Aorta (tissue), 5 donors: ENCODE data around the gene TEKTIP1. TPM values are rescaled to one million over a fixed set of nuclear protein-coding genes. Genes with fewer than 3 reads are reported as not detected.

Experiments used
- ATAC-seq: fragments of 200-7000 bp; cut with Tn5 transposase; one replicate; pipeline ENCODE4 v1.9.1; 2022; ENCODE audit warnings: moderate library complexity; ENCODE audit not compliant: low FRiP score
- DNase-seq, 2 donors: peaks; one replicate each; pipeline ENCODE4 v3.0.0-alpha.2; 2020
- H3K27ac ChIP-seq, 2 donors: one replicate each; pipeline ENCODE4 v1.5.1; 2013; ENCODE audit warnings: low read length in 2 of 2, mild to moderate bottlenecking in 2 of 2, moderate library complexity in 2 of 2, control low read depth in 1 of 2, inconsistent platforms in 1 of 2, low read depth in 1 of 2
- H3K27me3 ChIP-seq, 2 donors: one replicate each; pipeline ENCODE4 v1.6.1; 2013; ENCODE audit warnings: control low read depth in 1 of 2, low read length in 1 of 2, mild to moderate bottlenecking in 1 of 2, moderate library complexity in 1 of 2; ENCODE audit not compliant: insufficient read depth in 2 of 2, control insufficient read depth in 1 of 2
- H3K36me3 ChIP-seq, 2 donors: one replicate each; pipeline ENCODE4 v1.6.1; 2013; ENCODE audit warnings: control low read depth in 1 of 2, low read length in 1 of 2, mild to moderate bottlenecking in 1 of 2; ENCODE audit not compliant: insufficient read depth in 2 of 2, control insufficient read depth in 1 of 2
- H3K4me1 ChIP-seq, 2 donors: one replicate each; pipeline ENCODE4 v1.6.1; 2013; ENCODE audit warnings: low read length in 2 of 2, control low read depth in 1 of 2, mild to moderate bottlenecking in 1 of 2, moderate library complexity in 1 of 2; ENCODE audit not compliant: insufficient read depth in 2 of 2, control insufficient read depth in 1 of 2
- H3K4me3 ChIP-seq, 2 donors: one replicate each; pipeline ENCODE4 v1.5.1; 2013; ENCODE audit warnings: low read length in 2 of 2, control low read depth in 1 of 2, mild to moderate bottlenecking in 1 of 2
- H3K9me3 ChIP-seq: one replicate; pipeline ENCODE4 v1.6.1; 2013; ENCODE audit warnings: mild to moderate bottlenecking, low read length; ENCODE audit not compliant: control insufficient read depth
- WGBS, 2 donors: extraction: QIAGEN DNeasy Blood & Tissue Kit; methylation state at CpG; one replicate each; pipeline ENCODE4 v1.1.7; 2013; 5-methylcytosine and 5-hydroxymethylcytosine counted together
- intact Hi-C, 2 donors: fragments of 100-400 bp; cut with DNase I; formaldehyde crosslinking; loops; one replicate each; pipeline versions ENCODE4 v1.14.2 to v1.15.0; 2022
- polyA plus RNA-seq, 2 donors: library from polyadenylated mRNA; stranded (reverse); fragments of 200-250 nt; gene quantifications; one replicate each; pipeline ENCODE4 v1.2.3, GENCODE V29; 2013
- total RNA-seq, 2 donors: library from RNA; stranded (reverse); fragmentation: NEBNext Ultra II Directional; extraction: Animal tissue kit (Norgen Biotek cat#: 25700); gene quantifications; one replicate each; pipeline ENCODE4 v1.2.1, GENCODE V29; 2021
- donor health status: healthy with polysubstance abuse.
- donor health status: Bipolar disorder and iron deficiency.
- donor health status: DM: no; HTN: no; CAD: no.
- donor health status: DM: no; HTN: no; CAD: no.
- donor health status: DM: yes; HTN: yes; CAD: no.

The TEKTIP1 gene
- total and polyA plus RNA-seq, 4 donors, result 0.46 to 2.4 (median 1.8) TPM; not detected in 1

GRCh38 chr19:3537438-3538240 lies 1.3 kb upstream of the TEKTIP1 start:
- Histone ChIP-seq H3K36me3 (no peaks in the 10 kb centered on the region), H3K27ac (no peak overlapping the region), H3K9me3 (no peaks in the 10 kb centered on the region), H3K4me1 (no peaks in the 10 kb centered on the region), H3K27me3 (no peaks in the 10 kb centered on the region), H3K4me3 (no peak overlapping the region)
- ATAC-seq (no peak), DNase-seq (no peak)
- intact Hi-C loops, result no loop called here
- 83 to 85% methylated on average over 20 to 22 of the region's 22 CpGs for WGBS, 2 donors

GRCh38 chr19:3538258-3538929 lies 580 bp upstream of the TEKTIP1 start:
- Histone ChIP-seq H3K27ac (no peak overlapping the region), H3K4me3 (no peak overlapping the region), H3K36me3 (no peaks in the 10 kb centered on the region), H3K27me3 (no peaks in the 10 kb centered on the region), H3K9me3 (no peaks in the 10 kb centered on the region), H3K4me1 (no peaks in the 10 kb centered on the region)
- 75 to 82% methylated on average over 24 to 25 of the region's 25 CpGs for WGBS, 2 donors
- no peak for ATAC-seq
- intact Hi-C loops, result no loop called here
- DNase-seq, result no peak

GRCh38 chr19:3539756-3540118 lies 763 bp downstream of the TEKTIP1 start:
- no peak for DNase-seq
- no peaks in the 10 kb centered on the region for H3K36me3 ChIP-seq

GRCh38 chr19:3543150-3544057 lies 4.4 kb downstream of the TEKTIP1 start:
- no peaks in the 10 kb centered on the region for H3K36me3 ChIP-seq
- H3K9me3 ChIP-seq, result no peaks in the 10 kb centered on the region
- ATAC-seq, result peak; percentile 30
- no peak overlapping the region for H3K4me3 ChIP-seq
- WGBS, 2 donors, result 54 to 56% methylated on average over 39 to 47 of the region's 47 CpGs
- H3K4me1 ChIP-seq, result no peaks in the 10 kb centered on the region
- intact Hi-C loops, result loop anchor here (2.0 kb wide), 1 partner anchor 75 kb away; no protein-coding TSS in a partner anchor
- H3K27me3 ChIP-seq, result no peaks in the 10 kb centered on the region
- H3K27ac ChIP-seq, result no peak overlapping the region
- peak; percentile 73 to 92 for DNase-seq

More at GRCh38 chr19:3539756-3540118, 763 bp downstream of the TEKTIP1 start:
- Histone ChIP-seq H3K27ac (no peak overlapping the region), H3K9me3 (no peaks in the 10 kb centered on the region), H3K4me1 (no peaks in the 10 kb centered on the region), H3K27me3 (no peaks in the 10 kb centered on the region), H3K4me3 (no peak overlapping the region)
- no peak for ATAC-seq
- WGBS, 2 donors, result 95 to 96% methylated on average over 1 of the region's 1 CpG
- intact Hi-C loops, result no loop called here

- Histone ChIP-seq H3K27ac (no peak overlapping the region), H3K36me3 (no peaks in the 10 kb centered on the region), H3K4me3 (no peak overlapping the region), H3K4me1 (no peaks in the 10 kb centered on the region), H3K9me3 (no peaks in the 10 kb centered on the region), H3K27me3 (no peaks in the 10 kb centered on the region)
- WGBS, 2 donors, result 70 to 74% methylated on average over 9 of the region's 9 CpGs
- intact Hi-C loops, result loop anchor here (2.0 kb wide), 1 partner anchor 75 kb away; no protein-coding TSS in a partner anchor
- DNase-seq, result no peak
- no peak for ATAC-seq
Measured at GRCh38 chr19:3544058-3544376, 5.0 kb downstream of the TEKTIP1 start.

GRCh38 chr19:3544742-3545668 lies 6.0 kb downstream of the TEKTIP1 start:
- intact Hi-C loops, result loop anchor here (1.0 to 5.0 kb wide), 3 partner anchors 74 to 162 kb away; partner anchors contain the start of gene TJP3 (in 1 of the 2)
- Histone ChIP-seq H3K27ac (no peak overlapping the region), H3K4me3 (no peak overlapping the region), H3K36me3 (no peaks in the 10 kb centered on the region), H3K27me3 (no peaks in the 10 kb centered on the region), H3K4me1 (no peaks in the 10 kb centered on the region), H3K9me3 (no peaks in the 10 kb centered on the region)
- ATAC-seq (peak; percentile 76), DNase-seq (peak; percentile 81 to 95)
- 51 to 59% methylated on average over 24 to 30 of the region's 30 CpGs for WGBS, 2 donors

GRCh38 chr19:3545669-3546034 lies 6.7 kb downstream of the TEKTIP1 start:
- Histone ChIP-seq H3K9me3 (no peaks in the 10 kb centered on the region), H3K27ac (no peak overlapping the region), H3K36me3 (no peaks in the 10 kb centered on the region), H3K4me3 (no peak overlapping the region), H3K27me3 (no peaks in the 10 kb centered on the region), H3K4me1 (no peaks in the 10 kb centered on the region)
- intact Hi-C loops, result loop anchor here (1.0 to 5.0 kb wide), 3 partner anchors 73 to 162 kb away; partner anchors contain the start of gene TJP3 (in 1 of the 2)
- WGBS, 2 donors, result 63 to 71% methylated on average over 10 of the region's 10 CpGs
- no peak for DNase-seq
- ATAC-seq, result no peak
